PC-3 (cell line): ENCODE data around the gene ABCG4. TPM values are rescaled to one million over a fixed set of nuclear protein-coding genes. Genes with fewer than 3 reads are reported as not detected.

Experiments used
- ATAC-seq: fragments of 200-7000 bp; cut with Tn5 transposase; 2 replicates; pipeline ENCODE4 v1.9.1; 2020; ENCODE audit warnings: mild to moderate bottlenecking, moderate library complexity
- BruUV-seq: library from RNA; stranded (reverse); fragments of 400-500 nt; replicated peaks from 2 replicates; lab custom pipeline; 2021; lab: Mats Ljungman, UMichigan
- CTCF ChIA-PET: fragments of 300-600 bp; sonication (Branson Sonifier 250); formaldehyde crosslinking; loops from one replicate; lab custom pipeline; 2022; ENCODE audit warnings: antibody characterized with exemption; lab: Charles Lee
- POLR2A ChIA-PET: fragments of 300-600 bp; sonication (Branson Sonifier 250); formaldehyde crosslinking; loops from one replicate; lab custom pipeline; 2022; ENCODE audit warnings: antibody characterized with exemption; ENCODE audit not compliant: unreplicated experiment; lab: Charles Lee
- DNase-seq: peaks from one replicate; pipeline ENCODE4 v3.0.0-alpha.2; 2015
- H2AFZ ChIP-seq: fragments of 300-600 bp; sonication (generic); 2 replicates; pipeline ENCODE4 v1.6.0; 2016; ENCODE audit warnings: antibody characterized with exemption, low read length
- H3F3A ChIP-seq: fragments of 300-600 bp; sonication (generic); one replicate; pipeline ENCODE4 v1.6.0; 2017; ENCODE audit warnings: antibody characterized with exemption, low read length, control low read depth, mild to moderate bottlenecking; ENCODE audit not compliant: unreplicated experiment
- H3K27ac ChIP-seq: fragments of 300-600 bp; sonication (generic); 2 replicates; pipeline ENCODE4 v1.5.1; 2016; ENCODE audit warnings: mild to moderate bottlenecking, low read length
- H3K27me3 ChIP-seq: fragments of 300-600 bp; sonication (generic); 2 replicates; pipeline ENCODE4 v1.6.1; 2016; ENCODE audit warnings: low read length, mixed read lengths
- H3K36me3 ChIP-seq: fragments of 300-600 bp; sonication (generic); 2 replicates; pipeline ENCODE4 v1.6.1; 2016; ENCODE audit warnings: low read depth, mixed run types, low read length, mixed read lengths
- H3K4me1 ChIP-seq: fragments of 300-600 bp; sonication (generic); 2 replicates; pipeline ENCODE4 v1.5.1; 2016; ENCODE audit warnings: low read length; ENCODE audit not compliant: insufficient read depth
- H3K4me2 ChIP-seq: fragments of 300-600 bp; sonication (generic); 2 replicates; pipeline ENCODE4 v1.6.0; 2016; ENCODE audit warnings: low read length
- H3K4me3 ChIP-seq: fragments of 300-600 bp; sonication (generic); 2 replicates; pipeline ENCODE4 v1.5.1; 2016; ENCODE audit warnings: mild to moderate bottlenecking, low read length, mixed read lengths
- H3K79me2 ChIP-seq: fragments of 300-600 bp; sonication (generic); 2 replicates; pipeline ENCODE4 v1.6.1; 2017; ENCODE audit warnings: low read length, mixed read lengths
- H3K9ac ChIP-seq: fragments of 300-600 bp; sonication (generic); 2 replicates; pipeline ENCODE4 v1.6.0; 2016; ENCODE audit warnings: mild to moderate bottlenecking, low read length
- H3K9me2 ChIP-seq: fragments of 300-600 bp; sonication (generic); replicated peaks from 2 replicates; pipeline ENCODE4 v1.6.1; 2016; ENCODE audit warnings: mixed run types, low read length, mixed read lengths
- H3K9me3 ChIP-seq: fragments of 300-600 bp; sonication (generic); 2 replicates; pipeline ENCODE4 v1.6.1; 2016; ENCODE audit warnings: low read length, mixed read lengths
- H4K20me1 ChIP-seq: fragments of 300-600 bp; sonication (generic); 2 replicates; pipeline ENCODE4 v1.6.1; 2016; ENCODE audit warnings: low read length, mixed read lengths
- EZH2 ChIP-seq: fragments of 300-600 bp; sonication (generic); IDR thresholded peaks from one replicate; pipeline ENCODE4 v1.6.1; 2017; ENCODE audit warnings: antibody characterized with exemption, mild to moderate bottlenecking, low read length; ENCODE audit not compliant: unreplicated experiment
- EZH2phosphoT487 ChIP-seq: fragments of 300-600 bp; sonication (generic); IDR thresholded peaks from 2 replicates; pipeline ENCODE4 v1.6.1; 2018; ENCODE audit warnings: mild to moderate bottlenecking, antibody characterized with exemption, low read length, borderline replicate concordance
- intact Hi-C: fragments of 100-400 bp; cut with micrococcal nuclease; formaldehyde crosslinking; loops from 2 replicates; pipeline ENCODE4 v1.9.0; 2023
- total RNA-seq: library from RNA; depleted of rRNA; stranded (reverse); fragments of >200 nt; gene quantifications from 2 replicates; pipeline ENCODE4 v1.2.3, GENCODE V29; 2014
- TF ChIP-seq, protein P1 (sequence below): fragments of 300-600 bp; sonication (generic); conservative IDR thresholded peaks from 2 replicates; pipeline ENCODE4 v1.5.1; 2017; ENCODE audit warnings: antibody characterized with exemption, low read depth, mild to moderate bottlenecking, low read length

Gene ABCG4
- total RNA-seq, 1 experiment from 2014 or later = 0.15 TPM

GRCh38 chr11:119106564-119107537 lies 42.0 kb upstream of the ABCG4 start, which contains the start of gene C2CD2L:
Gene C2CD2L, plus strand, starts transcription at chr11:119107344. Its CDS starts 398 bp downstream, at chr11:119107742.
- ATAC-seq (peak; percentile 77), DNase-seq (peak; percentile 96)
- H3K9ac ChIP-seq = peak within 1 kb of the TSS; percentile 83
- H3K4me3 ChIP-seq = peak within 1 kb of the TSS; percentile 97
- H3K36me3 ChIP-seq = peaks cover 13% of the 10 kb centered on the region; the same call in 1 of the 2 replicates
- intact Hi-C loops = no loop called here
- BruUV-seq = TSS peak; percentile 75
- CTCF ChIA-PET = interaction anchor here (0.5 to 1.0 kb wide), 2 partner anchors 11 to 59 kb away, joined by 3 to 4 read pairs; a partner anchor contains a TSS
- no peaks in the 10 kb centered on the region for H3K27me3 ChIP-seq
- H3K4me1 ChIP-seq = peaks cover 29% of the 10 kb centered on the region
- no peaks in the 10 kb centered on the region for H3F3A ChIP-seq
- H3K4me2 ChIP-seq = peak within 1 kb of the TSS; percentile 98
- no peaks in the 10 kb centered on the region for H3K9me2 ChIP-seq
- H3K79me2 ChIP-seq = peaks cover 37% of the 10 kb centered on the region
- peak within 1 kb of the TSS; percentile 49 for H3K27ac ChIP-seq
- POLR2A ChIA-PET = interaction anchor here (0.6 to 1.2 kb wide), 7 partner anchors 11 to 143 kb away, joined by 3 to 14 read pairs (median 7); partner anchors contain the start of genes HINFP and TRAPPC4
- H3K9me3 ChIP-seq = no peaks in the 10 kb centered on the region
- peak within 1 kb of the TSS; percentile 89 for H2AFZ ChIP-seq
- H4K20me1 ChIP-seq = no peaks in the 10 kb centered on the region
- TF ChIP-seq, protein P1, sequence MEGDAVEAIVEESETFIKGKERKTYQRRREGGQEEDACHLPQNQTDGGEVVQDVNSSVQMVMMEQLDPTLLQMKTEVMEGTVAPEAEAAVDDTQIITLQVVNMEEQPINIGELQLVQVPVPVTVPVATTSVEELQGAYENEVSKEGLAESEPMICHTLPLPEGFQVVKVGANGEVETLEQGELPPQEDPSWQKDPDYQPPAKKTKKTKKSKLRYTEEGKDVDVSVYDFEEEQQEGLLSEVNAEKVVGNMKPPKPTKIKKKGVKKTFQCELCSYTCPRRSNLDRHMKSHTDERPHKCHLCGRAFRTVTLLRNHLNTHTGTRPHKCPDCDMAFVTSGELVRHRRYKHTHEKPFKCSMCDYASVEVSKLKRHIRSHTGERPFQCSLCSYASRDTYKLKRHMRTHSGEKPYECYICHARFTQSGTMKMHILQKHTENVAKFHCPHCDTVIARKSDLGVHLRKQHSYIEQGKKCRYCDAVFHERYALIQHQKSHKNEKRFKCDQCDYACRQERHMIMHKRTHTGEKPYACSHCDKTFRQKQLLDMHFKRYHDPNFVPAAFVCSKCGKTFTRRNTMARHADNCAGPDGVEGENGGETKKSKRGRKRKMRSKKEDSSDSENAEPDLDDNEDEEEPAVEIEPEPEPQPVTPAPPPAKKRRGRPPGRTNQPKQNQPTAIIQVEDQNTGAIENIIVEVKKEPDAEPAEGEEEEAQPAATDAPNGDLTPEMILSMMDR = no peak
- TF ChIP-seq EZH2 = no peak
- TF ChIP-seq EZH2phosphoT487 = no peak

GRCh38 chr11:119107538-119108145 lies 41.2 kb upstream of the ABCG4 start:
- BruUV-seq = no TSS peak
- H3K36me3 ChIP-seq = peaks cover 19% of the 10 kb centered on the region; the same call in 1 of the 2 replicates
- H3K79me2 ChIP-seq = peaks cover 37% of the 10 kb centered on the region
- ChIA-PET POLR2A (interaction anchor here (0.6 to 1.2 kb wide), 3 partner anchors 12 to 143 kb away, joined by 3 to 14 read pairs (median 9); partner anchors contain the start of gene HINFP), CTCF (interaction anchor here (0.5 kb wide), 1 partner anchor 60 kb away, joined by 4 read pairs; no protein-coding TSS in a partner anchor)
- H3K4me3 ChIP-seq = peak overlapping the region; percentile 97
- no peaks in the 10 kb centered on the region for H3K9me3 ChIP-seq
- peaks cover 29% of the 10 kb centered on the region for H3K4me1 ChIP-seq
- DNase-seq (no peak), ATAC-seq (peak; percentile 17)
- H3K9ac ChIP-seq = peak overlapping the region; percentile 83
- H3K27ac ChIP-seq = peak overlapping the region; percentile 36
- peak overlapping the region; percentile 98 for H3K4me2 ChIP-seq
- intact Hi-C loops = loop anchor here (1.0 kb wide), 1 partner anchor 14 kb away; the partner anchor contains the start of gene HINFP
- H3F3A ChIP-seq = no peaks in the 10 kb centered on the region
- no peaks in the 10 kb centered on the region for H3K9me2 ChIP-seq
- H4K20me1 ChIP-seq = no peaks in the 10 kb centered on the region
- no peaks in the 10 kb centered on the region for H3K27me3 ChIP-seq
- TF ChIP-seq, protein P1 = no peak
- no peak for TF ChIP-seq EZH2
- TF ChIP-seq EZH2phosphoT487 = no peak
- peak overlapping the region; percentile 89 for H2AFZ ChIP-seq
